Liver (tissue), 3 donors: ENCODE data around the gene DDX53.

ENCODE experiments used
- CTCF ChIP-seq: fragments of 150-350 bp; IDR thresholded peaks from 2 replicates; pipeline ENCODE4 v1.5.1; 2017; ENCODE audit warnings: improper control_type of control experiment, low read depth, low read length; ENCODE audit not compliant: missing input control
- EGR1 ChIP-seq, 2 donors: IDR thresholded peaks; 2 replicates each; pipeline ENCODE4 v1.6.1; 2016 to 2018; ENCODE audit warnings: antibody characterized with exemption in 2 of 2, low read depth in 2 of 2
- FOXA1 ChIP-seq: IDR thresholded peaks from 2 replicates; pipeline ENCODE4 v1.6.1; 2016; ENCODE audit warnings: antibody characterized with exemption
- GABPA ChIP-seq, 2 donors: IDR thresholded peaks in 1 of 2; conservative IDR thresholded peaks in 1 of 2; 2 replicates each; pipeline ENCODE4 v1.6.1; 2016; ENCODE audit warnings: antibody characterized with exemption in 2 of 2, mild to moderate bottlenecking in 1 of 2, moderate library complexity in 1 of 2
- HNF4A ChIP-seq, 2 donors: conservative IDR thresholded peaks; 2 replicates each; pipeline ENCODE4 v1.6.1; 2016; ENCODE audit warnings: antibody characterized with exemption in 2 of 2, mild to moderate bottlenecking in 2 of 2
- JUND ChIP-seq, 2 donors: IDR thresholded peaks; 2 replicates each; pipeline ENCODE4 v1.6.1; 2016; ENCODE audit warnings: antibody characterized with exemption in 2 of 2
- MAX ChIP-seq: IDR thresholded peaks from 2 replicates; pipeline ENCODE4 v1.6.1; 2016; ENCODE audit warnings: antibody characterized with exemption
- NR2F2 ChIP-seq: IDR thresholded peaks from 2 replicates; pipeline ENCODE4 v1.6.1; 2016; ENCODE audit warnings: antibody characterized with exemption
- RAD21 ChIP-seq, 2 donors: IDR thresholded peaks; 2 replicates each; pipeline ENCODE4 v1.6.1; 2016; ENCODE audit warnings: antibody characterized with exemption in 2 of 2, mild to moderate bottlenecking in 2 of 2
- REST ChIP-seq: IDR thresholded peaks from 2 replicates; pipeline ENCODE4 v1.6.1; 2016; ENCODE audit warnings: antibody characterized with exemption, mild to moderate bottlenecking
- SP1 ChIP-seq: IDR thresholded peaks from 2 replicates; pipeline ENCODE4 v1.6.1; 2018; ENCODE audit warnings: antibody characterized with exemption, mild to moderate bottlenecking
- TAF1 ChIP-seq: conservative IDR thresholded peaks from 2 replicates; pipeline ENCODE4 v1.6.1; 2016; ENCODE audit warnings: antibody characterized with exemption, mild to moderate bottlenecking
- TF ChIP-seq, protein P1 (sequence below): IDR thresholded peaks from 2 replicates; pipeline ENCODE4 v1.6.1; 2016; ENCODE audit warnings: antibody characterized with exemption
- donor health status: healthy.
- donor health status: healthy.

GRCh38 chrX:23003116-23003515 is 3.4 kb downstream of the DDX53 start:
- no peak for TF ChIP-seq CTCF
- no peak for TF ChIP-seq HNF4A (conservative IDR thresholded peaks at IDR 0.05)
- TF ChIP-seq MAX: no peak
- TF ChIP-seq GABPA (IDR thresholded peaks at IDR 0.05 in 1 of 2, conservative IDR thresholded peaks at IDR 0.05 in 1 of 2): no peak
- no peak for TF ChIP-seq FOXA1
- TF ChIP-seq JUND (IDR thresholded peaks at IDR 0.05): no peak
- TF ChIP-seq RAD21 (IDR thresholded peaks at IDR 0.05): no peak
- no peak for TF ChIP-seq REST
- no peak for TF ChIP-seq SP1
- no peak for TF ChIP-seq EGR1 (IDR thresholded peaks at IDR 0.05; ENCODE audit: low read depth in 2 of 2)
- no peak for TF ChIP-seq TAF1
- TF ChIP-seq, protein P1, sequence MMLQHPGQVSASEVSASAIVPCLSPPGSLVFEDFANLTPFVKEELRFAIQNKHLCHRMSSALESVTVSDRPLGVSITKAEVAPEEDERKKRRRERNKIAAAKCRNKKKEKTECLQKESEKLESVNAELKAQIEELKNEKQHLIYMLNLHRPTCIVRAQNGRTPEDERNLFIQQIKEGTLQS: no peak
- no peak for TF ChIP-seq NR2F2
